ENCODE results near the gene TANGO6.

The TANGO6 gene

GRCh38 chr16:69133373-69133954 is 290.1 kb downstream of the TANGO6 start:
- peak overlapping the region; percentile 81 for H3K4me2 ChIP-seq (ENCODE audit: low read depth, low read length)
- H3K4me3 ChIP-seq (ENCODE audit: low read length) = peak overlapping the region; percentile 94
- H3K79me2 ChIP-seq (ENCODE audit: low read length) = peaks cover 94% of the 10 kb centered on the region
- no peaks in the 10 kb centered on the region for H3K9me3 ChIP-seq (replicated peaks; ENCODE audit: insufficient read depth, low read length)
- peak overlapping the region; percentile 90; the same call in 1 of the 2 replicates for H3K9ac ChIP-seq (ENCODE audit: low read length)
- no peaks in the 10 kb centered on the region for H4K20me1 ChIP-seq (ENCODE audit: insufficient read depth, low read length)
- H3K4me1 ChIP-seq (ENCODE audit: low read length) = peaks cover 9% of the 10 kb centered on the region; the same call in 1 of the 2 replicates
- no peak overlapping the region; the same call in 1 of the 2 replicates for H3K27ac ChIP-seq (ENCODE audit: low read length)
- no peak for DNase-seq
- TF ChIP-seq CTCF (IDR thresholded peaks at IDR 0.05; ENCODE audit: low read length) (no peak), EZH2 (optimal IDR thresholded peaks at IDR 0.05; ENCODE audit: low read depth, low read length) (no peak)
- no peaks in the 10 kb centered on the region for H3F3A ChIP-seq (ENCODE audit: insufficient read depth, low read length)
- H3K9me2 ChIP-seq (replicated peaks; ENCODE audit: insufficient read depth, low read length) = no peaks in the 10 kb centered on the region
- 0 out of 2 replicates have a peak overlapping the region, but pooled peaks have one; percentile 88 for H2AFZ ChIP-seq (ENCODE audit: low read length)
- no peaks in the 10 kb centered on the region for H3K27me3 ChIP-seq (replicated peaks; ENCODE audit: insufficient read depth, low read length)
- peaks cover 13% of the 10 kb centered on the region; the same call in 1 of the 2 replicates for H3K36me3 ChIP-seq (replicated peaks; ENCODE audit: insufficient read depth, low read length)

All from MM.1S (cell line).